Measurements from ENCODE around the gene ATP1A4.

Gene ATP1A4

DNA sequence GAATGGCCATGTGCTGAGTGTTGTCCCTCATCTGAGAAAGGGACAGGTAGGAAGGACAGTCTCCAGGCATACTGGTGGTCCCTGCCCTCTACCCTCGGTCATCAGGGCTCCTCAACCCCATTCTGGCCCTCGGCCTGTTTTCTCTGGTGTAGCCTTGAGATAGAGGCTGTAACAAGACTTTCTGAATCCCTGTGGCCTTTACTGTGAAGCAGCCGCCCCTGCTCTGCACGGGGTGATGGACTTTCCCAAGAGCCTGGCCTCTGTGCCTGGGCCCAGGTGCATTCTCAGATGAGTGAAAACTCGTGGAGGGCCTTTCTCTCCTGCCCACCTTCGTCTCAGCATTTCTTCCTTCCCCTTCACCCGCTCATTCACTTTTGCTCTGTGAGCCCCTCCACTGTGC is 36.0 kb downstream of the ATP1A4 start:
- Histone ChIP-seq H3K4me1 (ENCODE audit: control insufficient read depth in 1 of 2, insufficient read depth in 1 of 2, low read depth in 1 of 2, low read length in 1 of 2) (no peaks in the 10 kb centered on the region), H3K9me3 (no peaks in the 10 kb centered on the region)
- TF ChIP-seq, protein P1, sequence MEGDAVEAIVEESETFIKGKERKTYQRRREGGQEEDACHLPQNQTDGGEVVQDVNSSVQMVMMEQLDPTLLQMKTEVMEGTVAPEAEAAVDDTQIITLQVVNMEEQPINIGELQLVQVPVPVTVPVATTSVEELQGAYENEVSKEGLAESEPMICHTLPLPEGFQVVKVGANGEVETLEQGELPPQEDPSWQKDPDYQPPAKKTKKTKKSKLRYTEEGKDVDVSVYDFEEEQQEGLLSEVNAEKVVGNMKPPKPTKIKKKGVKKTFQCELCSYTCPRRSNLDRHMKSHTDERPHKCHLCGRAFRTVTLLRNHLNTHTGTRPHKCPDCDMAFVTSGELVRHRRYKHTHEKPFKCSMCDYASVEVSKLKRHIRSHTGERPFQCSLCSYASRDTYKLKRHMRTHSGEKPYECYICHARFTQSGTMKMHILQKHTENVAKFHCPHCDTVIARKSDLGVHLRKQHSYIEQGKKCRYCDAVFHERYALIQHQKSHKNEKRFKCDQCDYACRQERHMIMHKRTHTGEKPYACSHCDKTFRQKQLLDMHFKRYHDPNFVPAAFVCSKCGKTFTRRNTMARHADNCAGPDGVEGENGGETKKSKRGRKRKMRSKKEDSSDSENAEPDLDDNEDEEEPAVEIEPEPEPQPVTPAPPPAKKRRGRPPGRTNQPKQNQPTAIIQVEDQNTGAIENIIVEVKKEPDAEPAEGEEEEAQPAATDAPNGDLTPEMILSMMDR (IDR thresholded peaks at IDR 0.05) = no peak

DNA sequence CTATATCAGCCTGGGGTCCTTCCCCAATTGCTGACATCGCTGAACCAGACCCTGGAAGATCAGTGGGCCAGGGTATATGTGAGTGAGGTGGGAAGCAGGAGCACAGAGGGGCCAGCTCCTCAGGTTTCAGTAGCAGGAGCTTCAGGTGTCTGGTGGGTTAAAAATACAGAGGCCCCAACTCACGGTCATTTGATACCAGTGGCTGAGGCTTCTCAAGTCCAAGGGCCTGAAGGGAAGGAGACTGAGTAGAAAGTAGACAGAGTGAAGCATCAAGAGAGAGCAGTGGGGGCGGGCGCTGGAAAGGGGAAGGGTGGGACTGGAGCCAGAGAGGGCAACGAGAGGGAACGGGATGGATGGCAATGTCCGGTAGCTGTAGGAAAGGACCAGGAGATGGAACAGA is 36.9 kb downstream of the ATP1A4 start:
- no peaks in the 10 kb centered on the region for H3K36me3 ChIP-seq
- no peak overlapping the region for H3K4me3 ChIP-seq (ENCODE audit: low read depth in 1 of 2, low read length in 1 of 2)
- TF ChIP-seq, protein P1 (IDR thresholded peaks at IDR 0.05) = no peak
- H3K27me3 ChIP-seq = no peaks in the 10 kb centered on the region
- H3K9me3 ChIP-seq = no peaks in the 10 kb centered on the region
- H3K4me1 ChIP-seq (ENCODE audit: control insufficient read depth in 1 of 2, insufficient read depth in 1 of 2, low read depth in 1 of 2, low read length in 1 of 2) = no peaks in the 10 kb centered on the region
- H3K27ac ChIP-seq = no peak overlapping the region

More for the DNA sequence above, 36.0 kb downstream of the ATP1A4 start:
- Histone ChIP-seq H3K27ac (no peak overlapping the region), H3K27me3 (no peaks in the 10 kb centered on the region), H3K4me3 (ENCODE audit: low read depth in 1 of 2, low read length in 1 of 2) (no peak overlapping the region), H3K36me3 (no peaks in the 10 kb centered on the region)

DNA sequence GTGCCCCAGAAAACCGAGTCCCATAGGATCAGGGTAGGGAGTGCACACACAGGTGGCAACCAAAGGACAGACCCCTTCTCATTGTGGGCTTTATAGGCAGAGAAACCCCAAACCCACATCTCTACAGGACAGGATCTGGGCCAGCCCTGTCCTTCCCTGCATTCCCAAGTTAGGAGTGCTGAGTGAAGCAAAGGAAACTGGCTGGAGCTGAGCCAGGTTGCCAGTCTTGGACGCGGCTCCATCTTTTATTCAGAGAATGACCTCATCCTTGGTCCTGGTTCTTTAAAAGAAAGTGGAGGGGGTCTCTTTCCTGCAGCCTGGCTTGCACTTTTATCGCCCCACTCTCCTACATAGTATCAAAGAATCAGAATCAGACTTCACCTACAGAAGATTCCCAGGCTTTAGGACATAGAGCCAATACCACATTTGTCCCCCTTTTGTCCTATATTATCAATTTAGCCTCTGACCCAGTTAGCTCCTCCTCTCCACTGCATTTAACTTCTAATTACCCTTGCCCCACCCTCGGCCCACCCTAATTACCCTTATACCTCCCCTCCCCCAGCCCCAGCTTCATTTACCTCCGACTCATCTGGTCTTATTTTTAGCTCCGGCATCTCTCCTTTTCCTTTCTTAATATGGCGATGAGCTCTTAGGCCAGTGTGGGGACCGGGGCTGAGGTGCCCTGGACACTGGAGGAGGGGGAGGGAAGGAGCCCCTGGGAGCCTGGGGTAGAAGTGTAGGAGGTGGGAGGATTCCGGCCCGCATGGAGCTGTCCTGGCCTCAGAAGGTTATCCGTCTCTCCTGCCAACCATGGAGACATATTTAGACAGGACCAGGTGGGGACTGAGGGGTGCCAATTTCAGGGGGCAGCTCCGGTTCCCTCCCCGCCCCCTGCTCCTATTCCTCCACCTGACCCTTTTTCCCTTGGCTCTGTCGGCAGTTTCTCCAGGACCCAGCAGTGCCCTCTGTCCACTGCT is 38.5 kb downstream of the ATP1A4 start, which contains the start of gene CASQ1:
Gene CASQ1, plus strand, starts transcription at position 927 of the 977 bp plus-strand sequence. CDS start 177 bp downstream, outside the sequence.
- Histone ChIP-seq H3K9me3 (no peaks in the 10 kb centered on the region), H3K36me3 (no peaks in the 10 kb centered on the region), H3K4me1 (ENCODE audit: control insufficient read depth in 1 of 2, insufficient read depth in 1 of 2, low read depth in 1 of 2, low read length in 1 of 2) (no peaks in the 10 kb centered on the region), H3K27ac (no peak within 1 kb of the TSS), H3K27me3 (peaks cover under 1% of the 10 kb centered on the region), H3K4me3 (ENCODE audit: low read depth in 1 of 2, low read length in 1 of 2) (no peak within 1 kb of the TSS)
- TF ChIP-seq, protein P1 (IDR thresholded peaks at IDR 0.05) = no peak

DNA sequence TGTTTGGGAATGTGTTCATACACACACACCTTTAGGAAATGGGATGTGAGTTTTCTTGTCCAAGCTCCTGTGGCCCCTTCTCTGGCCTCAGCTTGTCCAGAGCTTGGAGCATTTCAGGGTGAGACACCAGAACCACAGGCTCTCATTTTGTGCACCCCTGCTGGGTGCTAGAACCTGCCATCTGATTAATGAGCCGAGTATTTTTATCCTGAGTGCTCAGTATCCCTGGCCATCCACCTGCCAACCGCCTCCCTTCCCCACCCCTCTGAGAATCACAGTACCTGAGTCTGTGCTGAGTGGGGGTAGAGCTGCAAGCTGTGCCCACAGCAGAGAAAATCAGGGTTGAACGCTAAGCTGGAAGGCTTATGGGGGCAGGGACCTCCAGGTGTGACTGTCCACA is 40.4 kb downstream of the ATP1A4 start:
- Histone ChIP-seq H3K27me3 (peaks cover 12% of the 10 kb centered on the region), H3K4me3 (ENCODE audit: low read depth in 1 of 2, low read length in 1 of 2) (no peak overlapping the region), H3K36me3 (no peaks in the 10 kb centered on the region), H3K4me1 (ENCODE audit: control insufficient read depth in 1 of 2, insufficient read depth in 1 of 2, low read depth in 1 of 2, low read length in 1 of 2) (no peaks in the 10 kb centered on the region), H3K27ac (no peak overlapping the region), H3K9me3 (no peaks in the 10 kb centered on the region)
- TF ChIP-seq, protein P1 (IDR thresholded peaks at IDR 0.05) = no peak

DNA sequence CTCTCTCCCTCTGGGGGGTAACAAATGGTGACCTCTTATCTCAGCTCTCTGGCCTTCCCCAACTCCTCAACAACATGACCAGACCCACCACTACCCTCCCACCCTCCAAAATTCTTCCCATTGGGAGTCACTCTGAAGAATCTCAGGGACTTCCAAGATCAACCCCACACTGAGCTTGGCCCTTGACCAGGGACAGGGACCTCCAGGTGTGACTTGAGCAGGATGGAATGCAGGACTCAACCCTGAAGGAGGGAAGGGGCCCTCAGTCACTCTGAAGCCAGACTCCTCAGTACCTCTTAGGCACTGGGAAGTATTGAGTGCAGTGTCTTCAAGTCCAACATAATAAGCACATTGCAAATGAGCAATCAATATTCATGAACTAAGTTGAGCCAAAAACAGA is 40.8 kb downstream of the ATP1A4 start:
- no peak overlapping the region for H3K27ac ChIP-seq
- no peaks in the 10 kb centered on the region for H3K36me3 ChIP-seq
- H3K4me3 ChIP-seq (ENCODE audit: low read depth in 1 of 2, low read length in 1 of 2) = no peak overlapping the region
- peaks cover 12% of the 10 kb centered on the region for H3K27me3 ChIP-seq
- H3K9me3 ChIP-seq = no peaks in the 10 kb centered on the region
- H3K4me1 ChIP-seq (ENCODE audit: control insufficient read depth in 1 of 2, insufficient read depth in 1 of 2, low read depth in 1 of 2, low read length in 1 of 2) = no peaks in the 10 kb centered on the region
- TF ChIP-seq, protein P1 (IDR thresholded peaks at IDR 0.05) = no peak
